Measurements from ENCODE around the gene WBP1.

DNA sequence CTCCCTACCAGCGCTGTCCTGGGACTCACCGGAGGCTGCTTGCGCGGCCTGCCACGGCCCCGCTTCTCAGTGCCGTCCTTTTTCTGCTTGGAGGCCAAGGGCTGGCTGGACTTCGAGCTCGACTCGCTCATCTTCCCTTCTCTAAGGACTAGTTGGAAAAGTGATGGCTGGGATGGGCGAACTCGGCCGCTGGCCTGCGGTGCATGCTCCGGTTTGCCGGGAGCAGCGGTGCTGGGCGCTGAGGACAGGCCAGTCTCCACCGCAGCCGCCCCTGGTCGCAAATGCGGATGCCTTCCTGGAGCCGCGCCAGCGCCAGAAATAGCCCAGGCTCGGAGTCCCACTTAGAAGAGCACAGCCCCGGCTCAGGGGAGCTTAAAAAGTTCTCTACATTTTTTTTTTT lies 39.9 kb upstream of the WBP1 start:
- TF ChIP-seq, protein P1, sequence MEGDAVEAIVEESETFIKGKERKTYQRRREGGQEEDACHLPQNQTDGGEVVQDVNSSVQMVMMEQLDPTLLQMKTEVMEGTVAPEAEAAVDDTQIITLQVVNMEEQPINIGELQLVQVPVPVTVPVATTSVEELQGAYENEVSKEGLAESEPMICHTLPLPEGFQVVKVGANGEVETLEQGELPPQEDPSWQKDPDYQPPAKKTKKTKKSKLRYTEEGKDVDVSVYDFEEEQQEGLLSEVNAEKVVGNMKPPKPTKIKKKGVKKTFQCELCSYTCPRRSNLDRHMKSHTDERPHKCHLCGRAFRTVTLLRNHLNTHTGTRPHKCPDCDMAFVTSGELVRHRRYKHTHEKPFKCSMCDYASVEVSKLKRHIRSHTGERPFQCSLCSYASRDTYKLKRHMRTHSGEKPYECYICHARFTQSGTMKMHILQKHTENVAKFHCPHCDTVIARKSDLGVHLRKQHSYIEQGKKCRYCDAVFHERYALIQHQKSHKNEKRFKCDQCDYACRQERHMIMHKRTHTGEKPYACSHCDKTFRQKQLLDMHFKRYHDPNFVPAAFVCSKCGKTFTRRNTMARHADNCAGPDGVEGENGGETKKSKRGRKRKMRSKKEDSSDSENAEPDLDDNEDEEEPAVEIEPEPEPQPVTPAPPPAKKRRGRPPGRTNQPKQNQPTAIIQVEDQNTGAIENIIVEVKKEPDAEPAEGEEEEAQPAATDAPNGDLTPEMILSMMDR (IDR thresholded peaks at IDR 0.05), result no peak
- TF ChIP-seq POLR2A (IDR thresholded peaks at IDR 0.05; ENCODE audit: low read depth), result no peak

Measured in esophagus muscularis mucosa (tissue), 3 donors.